Measurements from ENCODE around the gene MALSU1.

Gene MALSU1

DNA sequence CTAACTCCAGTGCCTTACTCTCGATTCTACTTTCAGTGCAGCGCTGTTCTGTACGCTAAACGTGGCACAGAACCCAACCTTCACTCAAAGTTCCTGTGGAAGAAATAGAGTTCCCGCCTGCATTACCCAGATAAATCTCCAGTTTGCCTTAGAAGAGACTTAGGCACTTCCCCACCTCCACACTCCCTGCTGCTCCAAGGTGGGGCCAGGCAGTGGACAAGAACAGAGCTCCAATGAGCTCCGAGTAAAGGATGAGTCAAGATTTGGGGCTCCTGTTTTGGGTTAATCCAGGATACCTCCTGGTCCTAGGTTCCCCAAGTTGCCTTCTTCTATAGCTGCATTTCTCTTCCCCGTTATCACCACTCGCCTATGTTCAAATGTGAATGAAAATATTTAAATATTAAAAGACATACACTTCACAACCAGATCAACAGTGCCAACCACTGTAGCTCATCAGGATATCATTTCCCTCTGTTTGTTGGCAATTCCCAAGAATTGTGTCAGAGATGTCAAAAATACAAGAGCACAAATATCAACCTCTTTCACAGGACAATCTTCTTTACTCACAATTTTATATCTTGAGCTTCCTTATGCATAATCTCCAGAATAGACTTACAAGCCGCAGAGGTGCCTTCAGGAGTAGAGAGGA lies 48.0 kb downstream of the MALSU1 start:
- Histone ChIP-seq H3K4me1 (no peaks in the 10 kb centered on the region), H3K9me3 (no peaks in the 10 kb centered on the region), H3K36me3 (no peaks in the 10 kb centered on the region), H3K27me3 (no peaks in the 10 kb centered on the region), H3K27ac (no peak overlapping the region), H3K4me3 (no peak overlapping the region)
- intact Hi-C loops (cut with DNase I; ENCODE audit: low total_unique reads), result no loop called here
- DNase-seq, result no peak
- TF ChIP-seq, protein P1, sequence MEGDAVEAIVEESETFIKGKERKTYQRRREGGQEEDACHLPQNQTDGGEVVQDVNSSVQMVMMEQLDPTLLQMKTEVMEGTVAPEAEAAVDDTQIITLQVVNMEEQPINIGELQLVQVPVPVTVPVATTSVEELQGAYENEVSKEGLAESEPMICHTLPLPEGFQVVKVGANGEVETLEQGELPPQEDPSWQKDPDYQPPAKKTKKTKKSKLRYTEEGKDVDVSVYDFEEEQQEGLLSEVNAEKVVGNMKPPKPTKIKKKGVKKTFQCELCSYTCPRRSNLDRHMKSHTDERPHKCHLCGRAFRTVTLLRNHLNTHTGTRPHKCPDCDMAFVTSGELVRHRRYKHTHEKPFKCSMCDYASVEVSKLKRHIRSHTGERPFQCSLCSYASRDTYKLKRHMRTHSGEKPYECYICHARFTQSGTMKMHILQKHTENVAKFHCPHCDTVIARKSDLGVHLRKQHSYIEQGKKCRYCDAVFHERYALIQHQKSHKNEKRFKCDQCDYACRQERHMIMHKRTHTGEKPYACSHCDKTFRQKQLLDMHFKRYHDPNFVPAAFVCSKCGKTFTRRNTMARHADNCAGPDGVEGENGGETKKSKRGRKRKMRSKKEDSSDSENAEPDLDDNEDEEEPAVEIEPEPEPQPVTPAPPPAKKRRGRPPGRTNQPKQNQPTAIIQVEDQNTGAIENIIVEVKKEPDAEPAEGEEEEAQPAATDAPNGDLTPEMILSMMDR (IDR thresholded peaks at IDR 0.05), result no peak

DNA sequence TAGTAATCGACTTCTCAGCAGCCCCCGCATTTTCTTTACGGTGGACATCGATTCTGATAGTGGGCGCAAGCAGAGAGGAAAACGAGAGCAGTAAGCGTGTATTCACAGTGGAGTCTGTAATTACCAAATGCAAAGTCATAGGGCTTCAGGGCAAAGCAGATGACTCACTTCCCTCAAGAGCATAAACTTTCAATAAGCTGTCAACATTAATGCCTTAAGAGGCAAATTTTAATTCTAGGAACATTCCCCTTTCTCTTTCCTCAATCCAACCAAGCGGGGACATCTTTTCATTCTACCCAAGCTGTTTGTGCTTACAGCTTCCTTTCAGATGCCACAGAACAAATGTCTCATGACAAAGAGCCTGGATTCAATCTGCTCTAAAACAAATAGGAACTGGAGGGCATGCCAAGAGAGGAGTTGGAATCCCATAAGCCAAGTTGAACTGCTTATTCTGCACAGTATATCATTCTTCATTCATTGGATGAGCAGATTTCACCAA lies 48.6 kb downstream of the MALSU1 start:
- TF ChIP-seq, protein P1 (IDR thresholded peaks at IDR 0.05), result no peak
- intact Hi-C loops (cut with DNase I; ENCODE audit: low total_unique reads), result no loop called here
- no peak for DNase-seq
- H3K27ac ChIP-seq, result no peak overlapping the region
- H3K36me3 ChIP-seq, result no peaks in the 10 kb centered on the region
- no peak overlapping the region for H3K4me3 ChIP-seq
- no peaks in the 10 kb centered on the region for H3K4me1 ChIP-seq
- H3K27me3 ChIP-seq, result no peaks in the 10 kb centered on the region
- no peaks in the 10 kb centered on the region for H3K9me3 ChIP-seq

DNA sequence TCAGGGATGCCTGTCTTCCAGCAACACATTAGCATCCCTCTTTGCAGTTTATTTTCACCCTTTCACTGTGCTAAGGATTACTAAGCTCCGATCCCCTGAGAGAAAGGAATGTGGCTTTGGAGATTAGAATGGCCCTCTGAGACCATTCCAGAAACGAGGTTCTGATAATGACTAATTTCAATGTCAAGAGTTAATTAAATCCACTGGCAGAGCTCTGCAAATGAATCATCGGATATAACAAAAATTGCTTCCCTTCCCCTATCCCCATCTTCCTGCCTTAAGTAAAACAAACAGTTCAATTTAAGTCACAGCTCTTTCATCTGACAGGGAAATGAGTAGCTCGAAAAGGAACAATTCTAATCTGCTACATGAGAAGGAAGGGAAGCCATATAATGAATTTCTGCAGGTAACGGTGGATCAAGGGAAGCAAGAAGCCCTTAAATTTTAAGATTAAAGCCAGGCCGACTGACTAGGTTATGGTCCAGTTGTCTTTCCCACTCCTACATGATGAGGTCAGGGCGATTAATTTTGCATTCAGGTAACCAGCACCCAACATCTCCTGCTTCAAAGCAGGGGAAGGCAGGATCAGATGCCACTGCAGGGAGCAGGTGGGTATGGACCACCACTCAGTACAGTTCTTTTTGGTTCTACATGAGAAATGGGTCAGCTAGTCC lies 50.5 kb downstream of the MALSU1 start:
- Histone ChIP-seq H3K36me3 (no peaks in the 10 kb centered on the region), H3K4me3 (no peak overlapping the region), H3K4me1 (no peaks in the 10 kb centered on the region), H3K27ac (no peak overlapping the region), H3K27me3 (no peaks in the 10 kb centered on the region), H3K9me3 (no peaks in the 10 kb centered on the region)
- intact Hi-C loops (cut with DNase I; ENCODE audit: low total_unique reads), result no loop called here
- TF ChIP-seq, protein P1 (IDR thresholded peaks at IDR 0.05), result no peak
- no peak for DNase-seq

DNA sequence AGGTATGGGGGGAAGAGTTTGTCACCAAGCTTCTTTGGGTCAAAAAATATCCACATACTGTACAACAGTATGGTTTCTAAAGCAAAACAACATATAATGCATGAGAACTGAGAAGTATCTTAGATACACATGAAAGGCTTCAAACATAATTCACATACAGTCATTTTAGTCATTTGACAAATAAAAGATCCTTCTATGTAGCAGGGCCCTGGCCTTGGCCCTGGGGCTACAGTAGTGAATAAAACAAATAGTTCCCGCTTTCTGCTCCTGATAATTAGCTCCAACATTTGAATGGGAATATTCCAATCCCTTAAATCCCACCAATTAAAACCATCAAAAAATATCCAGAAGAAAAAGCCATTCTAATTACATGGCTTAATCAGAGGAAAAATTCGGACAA lies 51.3 kb downstream of the MALSU1 start:
- H3K27me3 ChIP-seq, result no peaks in the 10 kb centered on the region
- TF ChIP-seq, protein P1 (IDR thresholded peaks at IDR 0.05), result no peak
- H3K36me3 ChIP-seq, result no peaks in the 10 kb centered on the region

DNA sequence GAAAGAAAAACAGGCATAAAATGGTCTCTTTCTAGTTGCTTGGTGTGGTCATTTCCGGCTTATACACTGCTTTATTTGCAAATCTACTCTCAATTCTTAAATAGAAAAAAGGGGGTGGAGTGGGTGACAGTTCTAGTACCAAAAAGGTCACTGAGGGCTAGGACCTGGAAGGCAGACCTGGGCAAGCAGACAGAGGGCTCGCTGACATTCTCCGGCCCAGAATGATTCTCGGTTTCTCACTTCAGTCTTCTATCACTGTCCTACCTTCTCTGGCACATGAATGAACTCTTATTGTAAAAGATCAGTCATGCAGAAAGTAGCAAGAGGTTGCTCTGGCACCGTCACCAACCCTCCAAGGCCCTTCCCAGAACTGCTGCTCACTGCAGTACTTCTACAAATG lies 54.0 kb downstream of the MALSU1 start:
- Histone ChIP-seq H3K27ac (no peak overlapping the region), H3K36me3 (no peaks in the 10 kb centered on the region), H3K27me3 (no peaks in the 10 kb centered on the region), H3K4me3 (no peak overlapping the region), H3K9me3 (no peaks in the 10 kb centered on the region), H3K4me1 (no peaks in the 10 kb centered on the region)
- intact Hi-C loops (cut with DNase I; ENCODE audit: low total_unique reads), result no loop called here
- TF ChIP-seq, protein P1 (IDR thresholded peaks at IDR 0.05), result no peak
- no peak for DNase-seq

More for the DNA sequence above, 51.3 kb downstream of the MALSU1 start:
- intact Hi-C loops (cut with DNase I; ENCODE audit: low total_unique reads), result no loop called here
- no peaks in the 10 kb centered on the region for H3K9me3 ChIP-seq
- DNase-seq, result no peak
- H3K4me3 ChIP-seq, result no peak overlapping the region
- H3K4me1 ChIP-seq, result no peaks in the 10 kb centered on the region
- H3K27ac ChIP-seq, result no peak overlapping the region

Data from tibial artery (tissue), 4 donors.